Gastrocnemius medialis (tissue), 4 donors: ENCODE data around the gene GSTP1.
"Not testable (repeated sequence)": the region's sequence is repeated elsewhere in the genome, so short reads cannot be mapped to it uniquely, and the experiment has no call there.

Experiments
- POLR2A ChIP-seq, 2 donors: fragments of 450-650 bp; IDR thresholded peaks; one replicate each; pipeline ENCODE4 v1.6.1; 2017; ENCODE audit warnings: antibody characterized with exemption in 2 of 2, mild to moderate bottlenecking in 2 of 2, moderate library complexity in 2 of 2
- TF ChIP-seq, protein P1 (sequence below), 5 experiments: fragments of 450-650 bp in 3 of 5; fragments of 200-600 bp in 2 of 5; sonication (generic) in 2 of 5; IDR thresholded peaks in 4 of 5; conservative IDR thresholded peaks in 1 of 5; 1 replicate in 4 of 5; 2 replicates in 1 of 5; pipeline ENCODE4 v1.5.1; 2016 to 2019; ENCODE audit warnings: antibody characterized with exemption in 5 of 5, mild to moderate bottlenecking in 3 of 5, moderate library complexity in 3 of 5

DNA sequence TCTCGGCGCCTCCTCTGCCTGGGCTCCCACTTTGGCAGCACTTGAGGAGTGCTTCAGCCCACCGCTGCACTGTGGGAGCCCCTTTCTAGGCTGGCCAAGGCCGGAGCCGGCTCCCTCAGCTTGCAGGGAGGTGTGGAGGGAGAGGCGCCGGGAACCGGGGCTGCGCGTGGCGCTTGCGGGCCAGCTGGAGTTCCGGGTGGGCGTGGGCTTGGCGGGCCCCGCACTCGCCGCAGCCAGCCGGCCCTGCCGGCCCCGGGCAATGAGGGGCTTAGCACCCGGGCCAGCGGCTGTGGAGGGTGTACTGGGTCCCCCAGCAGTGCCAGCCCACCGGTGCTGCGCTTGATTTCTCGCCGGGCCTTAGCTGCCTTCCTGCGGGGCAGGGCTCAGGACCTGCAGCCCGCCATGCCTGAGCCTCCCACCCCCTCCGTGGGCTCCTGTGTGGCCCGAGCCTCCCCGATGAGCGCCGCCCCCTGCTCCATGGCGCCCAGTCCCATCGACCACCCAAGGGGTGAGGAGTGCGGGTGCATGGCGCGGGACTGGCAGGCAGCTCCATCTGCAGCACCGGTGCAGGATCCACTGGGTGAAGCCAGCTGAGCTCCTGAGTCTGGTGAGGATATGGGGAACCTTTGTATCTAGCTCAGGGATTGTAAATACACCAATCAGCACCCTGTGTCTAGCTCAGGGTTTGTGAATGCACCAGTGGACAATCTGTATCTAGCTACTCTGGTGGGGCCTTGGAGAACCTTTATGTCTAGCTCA is 35.5 kb downstream of the GSTP1 start:
- TF ChIP-seq, protein P1, sequence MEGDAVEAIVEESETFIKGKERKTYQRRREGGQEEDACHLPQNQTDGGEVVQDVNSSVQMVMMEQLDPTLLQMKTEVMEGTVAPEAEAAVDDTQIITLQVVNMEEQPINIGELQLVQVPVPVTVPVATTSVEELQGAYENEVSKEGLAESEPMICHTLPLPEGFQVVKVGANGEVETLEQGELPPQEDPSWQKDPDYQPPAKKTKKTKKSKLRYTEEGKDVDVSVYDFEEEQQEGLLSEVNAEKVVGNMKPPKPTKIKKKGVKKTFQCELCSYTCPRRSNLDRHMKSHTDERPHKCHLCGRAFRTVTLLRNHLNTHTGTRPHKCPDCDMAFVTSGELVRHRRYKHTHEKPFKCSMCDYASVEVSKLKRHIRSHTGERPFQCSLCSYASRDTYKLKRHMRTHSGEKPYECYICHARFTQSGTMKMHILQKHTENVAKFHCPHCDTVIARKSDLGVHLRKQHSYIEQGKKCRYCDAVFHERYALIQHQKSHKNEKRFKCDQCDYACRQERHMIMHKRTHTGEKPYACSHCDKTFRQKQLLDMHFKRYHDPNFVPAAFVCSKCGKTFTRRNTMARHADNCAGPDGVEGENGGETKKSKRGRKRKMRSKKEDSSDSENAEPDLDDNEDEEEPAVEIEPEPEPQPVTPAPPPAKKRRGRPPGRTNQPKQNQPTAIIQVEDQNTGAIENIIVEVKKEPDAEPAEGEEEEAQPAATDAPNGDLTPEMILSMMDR (IDR thresholded peaks at IDR 0.05 in 4 of 5, conservative IDR thresholded peaks at IDR 0.05 in 1 of 5) = not testable (repeated sequence)
- not testable (repeated sequence) for TF ChIP-seq POLR2A (IDR thresholded peaks at IDR 0.05)
